GM19455 (cell line): ENCODE data around the gene POC5.

Experiments
- ATAC-seq: cut with Tn5 transposase; IDR thresholded peaks from one replicate; pipeline ENCODE4 v1.9.1; 2021; ENCODE audit not compliant: unreplicated experiment

Gene POC5

DNA sequence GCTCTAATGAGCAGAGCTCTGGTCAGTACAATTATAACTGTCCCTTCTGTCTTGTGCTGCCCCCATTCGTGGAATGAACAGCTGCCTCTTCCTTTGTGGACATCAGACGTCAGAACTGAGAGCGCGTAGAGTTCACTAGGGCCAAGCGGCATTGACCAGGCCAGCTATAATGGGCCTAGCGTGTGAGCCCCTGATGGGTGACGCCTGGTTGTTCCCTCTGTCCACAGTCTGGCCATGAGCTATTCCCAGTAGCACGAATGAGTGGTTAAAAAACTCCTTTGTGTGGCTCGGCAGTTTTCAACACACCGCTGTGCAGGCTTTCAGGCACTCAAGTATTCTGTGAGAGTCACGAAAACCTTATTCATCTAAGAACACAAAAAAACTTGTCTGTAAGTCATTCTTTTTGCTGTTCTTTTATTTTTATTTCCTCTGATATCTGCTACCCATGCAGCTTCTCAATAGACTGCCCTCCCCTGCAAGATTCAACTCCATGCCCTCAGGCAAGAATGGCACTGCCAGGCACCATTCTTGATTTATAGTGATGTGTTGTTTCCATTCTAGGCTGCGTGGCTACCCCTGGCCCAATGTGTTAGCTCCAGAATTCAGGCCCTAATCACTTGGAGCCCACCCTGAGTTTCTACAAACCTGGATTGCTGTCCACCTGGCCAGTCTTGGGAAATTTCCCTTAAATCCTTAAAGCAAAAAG lies 53.5 kb downstream of the POC5 start:
- ATAC-seq: no peak

DNA sequence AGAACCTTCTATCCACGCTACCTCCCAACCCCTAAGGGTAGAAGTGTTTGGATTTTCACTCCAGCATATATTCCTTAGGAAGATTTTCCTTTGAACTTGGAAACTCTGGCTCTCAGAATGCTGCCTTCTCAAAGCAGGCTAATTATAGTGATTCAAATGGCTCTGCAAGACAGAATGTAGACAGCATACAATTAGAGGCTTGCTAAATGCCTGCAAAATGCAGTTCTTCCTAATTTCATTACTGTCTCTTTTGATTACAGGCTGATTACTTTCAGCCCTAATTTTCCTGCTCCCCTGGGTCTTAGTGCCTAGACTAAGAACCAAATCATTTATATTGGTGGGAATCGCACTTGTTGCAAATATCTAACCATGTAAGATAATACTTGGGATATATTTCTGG lies 55.2 kb downstream of the POC5 start:
- ATAC-seq: no peak

DNA sequence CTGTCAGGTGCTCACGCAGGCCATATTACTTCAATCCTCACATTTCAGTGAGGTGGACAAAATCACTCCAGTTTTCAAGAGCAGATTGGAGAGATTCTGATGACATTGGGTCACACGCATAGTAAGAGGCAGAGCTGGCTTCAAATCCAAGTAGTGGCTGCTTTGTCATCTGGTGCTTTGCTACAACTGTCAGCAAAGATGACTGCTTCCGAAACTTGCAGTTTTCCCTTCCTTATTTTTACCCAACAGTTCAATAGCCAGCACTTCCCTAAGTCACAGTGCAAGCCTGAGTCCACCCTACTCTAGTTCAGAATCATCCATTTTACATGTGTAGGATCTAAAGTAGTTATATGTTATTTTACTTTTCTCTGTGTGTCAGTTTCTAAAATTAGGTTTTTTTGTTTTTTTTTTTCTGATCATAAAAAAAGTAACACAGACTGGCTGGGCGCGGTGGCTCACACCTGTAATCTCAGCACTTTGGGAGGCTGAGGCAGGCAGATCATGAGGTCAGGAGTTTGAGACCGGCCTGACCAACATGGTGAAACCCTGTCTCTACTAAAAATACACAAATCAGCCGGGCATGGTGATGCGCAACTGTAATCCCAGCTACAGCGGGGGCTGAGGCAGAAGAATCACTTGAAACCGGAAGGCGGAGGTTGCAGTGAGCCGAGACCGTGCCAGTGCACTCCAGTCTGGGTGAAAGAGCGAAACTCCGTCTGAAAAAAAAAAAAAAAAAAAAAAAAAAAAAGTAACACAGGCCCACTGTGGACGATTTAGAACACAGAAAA lies 56.4 kb downstream of the POC5 start:
- ATAC-seq: no peak

DNA sequence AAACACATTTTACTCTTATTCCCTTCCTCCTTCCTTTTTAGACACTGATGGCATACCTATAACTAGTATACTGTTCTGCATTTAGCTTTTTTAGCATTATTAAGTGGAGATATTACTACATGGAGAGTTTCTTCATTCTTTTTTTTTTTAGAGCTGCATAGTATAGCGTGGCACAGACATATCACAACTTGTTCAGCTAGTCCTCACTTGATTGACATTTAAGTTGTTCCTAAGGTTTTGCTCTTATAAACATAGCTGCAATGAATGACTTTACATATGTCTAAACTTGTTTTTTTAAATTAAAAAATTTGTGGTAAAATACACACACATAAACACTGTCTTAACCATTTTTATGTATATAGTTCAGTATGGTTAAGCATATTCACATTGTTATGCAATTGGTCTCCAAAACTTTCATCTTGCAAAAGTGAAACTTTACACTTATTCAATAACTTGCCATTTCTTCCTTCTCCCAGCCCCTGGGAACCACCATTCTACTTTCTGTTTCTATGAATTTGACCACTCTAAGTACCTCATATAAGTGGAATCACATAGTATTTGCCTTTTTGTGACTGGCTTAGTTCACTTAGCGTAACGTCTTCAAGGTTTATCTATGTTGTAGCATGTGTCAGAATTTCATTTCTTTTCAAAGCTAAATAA lies 57.3 kb downstream of the POC5 start:
- ATAC-seq: no peak

DNA sequence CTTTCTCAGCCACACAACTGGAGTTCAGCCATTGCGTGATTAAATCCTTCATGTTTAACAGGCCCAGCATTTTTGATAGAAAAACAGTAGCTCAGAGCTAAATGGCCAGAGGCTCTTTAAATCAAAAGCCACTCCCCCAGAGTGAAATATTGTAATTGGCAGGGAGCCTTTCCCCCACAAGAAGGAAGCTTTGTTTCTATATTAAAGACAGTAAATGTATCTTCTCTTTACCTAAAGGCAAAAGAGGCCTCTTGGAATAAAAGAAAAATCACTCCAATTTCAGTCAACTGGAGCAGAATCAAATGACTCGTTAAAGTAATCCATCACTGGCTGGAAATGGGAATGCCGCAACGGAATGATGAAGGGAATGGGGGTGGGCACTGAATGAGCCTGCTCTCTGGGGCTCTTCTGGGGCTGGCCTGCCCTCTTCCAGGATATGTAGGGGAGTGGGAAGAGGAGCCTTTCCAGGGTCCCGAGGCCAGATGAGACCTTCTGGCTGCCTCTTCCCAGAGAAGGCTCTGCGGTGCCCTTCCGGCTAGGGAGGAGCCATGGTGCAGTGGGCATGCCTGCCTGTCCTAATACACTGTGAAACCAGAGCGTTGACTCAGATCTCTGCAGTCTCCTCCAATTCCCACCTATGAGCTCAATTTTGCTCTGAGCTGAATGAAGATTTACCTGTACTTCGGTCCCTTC lies 60.8 kb downstream of the POC5 start:
- ATAC-seq: no peak

DNA sequence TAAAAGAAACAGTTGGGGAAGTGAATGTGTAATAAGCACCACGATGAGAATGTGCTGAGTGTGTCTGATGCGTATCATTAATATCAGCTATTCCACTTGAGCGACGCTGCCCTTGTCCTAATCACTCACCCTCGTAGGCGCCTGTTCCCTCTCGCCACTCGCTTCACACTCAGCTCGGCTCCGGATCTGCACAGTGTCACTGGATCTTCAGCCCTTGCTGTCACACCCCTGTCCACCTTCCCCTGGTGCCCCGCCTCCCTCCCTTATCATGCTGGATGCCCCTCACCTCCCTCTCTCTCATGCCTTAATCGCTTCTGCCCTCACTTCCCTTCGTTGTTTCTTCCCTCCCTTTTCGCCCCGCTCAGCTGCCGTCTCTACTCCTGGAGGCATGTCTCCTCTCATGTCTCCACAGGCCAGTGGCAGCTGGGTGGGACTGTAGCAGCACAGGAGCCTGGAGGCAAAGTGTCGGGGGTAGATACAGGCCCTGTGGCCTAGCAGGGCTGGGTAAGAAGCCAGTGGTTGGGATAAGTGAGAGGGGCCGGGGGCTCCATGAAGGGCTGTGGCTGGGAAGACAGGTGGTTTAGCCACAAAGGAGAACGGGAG lies 62.4 kb downstream of the POC5 start:
- ATAC-seq: no peak

DNA sequence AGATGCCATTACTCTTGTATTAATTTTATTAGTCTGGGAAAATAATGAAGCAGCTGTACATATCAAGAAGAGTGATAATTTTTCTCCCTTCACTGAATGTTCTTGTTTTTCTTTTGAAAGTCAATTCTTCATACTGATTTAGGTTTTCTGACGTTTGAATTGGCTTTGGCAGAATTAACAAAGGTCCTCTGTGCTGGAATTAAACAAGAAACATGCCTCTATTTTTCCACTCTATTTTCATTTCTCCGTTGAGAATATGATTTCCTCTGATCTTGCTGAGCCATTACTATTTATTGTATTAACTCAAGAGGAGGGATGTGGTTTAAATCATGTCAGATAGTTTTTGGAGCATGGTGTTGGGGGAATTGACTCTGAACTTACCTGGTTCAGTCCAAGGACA lies 63.7 kb downstream of the POC5 start:
- ATAC-seq: no peak

DNA sequence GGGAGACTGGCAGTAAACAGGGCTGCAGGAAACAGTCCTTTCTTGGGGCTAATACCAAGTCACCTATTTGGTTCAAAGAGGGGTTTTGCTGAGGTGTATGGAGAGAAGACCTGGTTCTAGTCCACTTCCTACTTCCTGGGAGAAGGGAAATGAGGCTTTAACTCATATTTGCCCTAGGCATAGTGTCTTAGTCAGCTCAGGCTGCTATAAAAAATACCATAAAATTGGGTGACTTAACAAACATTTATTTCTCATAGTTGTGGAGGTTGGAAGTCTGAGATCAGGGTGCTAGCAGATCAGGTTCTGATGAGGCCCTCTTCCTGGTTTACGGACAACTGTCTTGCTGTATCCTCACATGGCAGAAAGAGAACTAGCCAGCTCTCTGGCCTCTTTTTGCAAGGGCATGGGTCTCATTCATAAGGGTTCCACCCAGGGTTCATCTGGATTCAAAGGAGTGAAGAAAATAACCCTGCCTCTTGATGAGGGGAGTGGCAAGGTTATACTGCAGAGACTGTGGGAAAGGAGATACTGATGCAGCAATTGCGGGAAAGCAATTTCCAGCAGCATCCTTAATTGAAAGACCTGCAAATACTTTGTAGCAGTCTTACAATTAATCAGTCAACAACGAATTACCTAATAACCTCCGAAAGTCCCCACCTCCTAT lies 65.5 kb downstream of the POC5 start:
- no peak for ATAC-seq

DNA sequence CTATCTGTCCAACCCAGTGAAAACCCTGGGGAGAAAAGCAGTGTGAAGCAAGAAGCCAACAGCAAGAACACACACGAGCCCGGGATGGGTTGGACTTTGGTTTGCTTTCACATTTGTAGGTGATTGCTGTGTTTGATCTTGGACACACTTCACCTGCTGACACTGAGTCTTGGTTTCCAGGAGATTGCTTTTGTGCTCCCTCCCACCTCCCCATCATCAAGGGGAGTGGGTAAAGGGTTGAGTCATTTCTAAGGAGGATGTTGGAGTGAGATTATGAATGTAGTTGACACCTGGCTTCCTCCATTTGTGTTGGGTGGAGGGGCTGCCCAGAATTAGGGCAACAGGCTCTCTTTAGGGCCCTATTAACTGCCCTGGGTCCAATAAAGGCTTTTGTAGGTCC lies 68.5 kb downstream of the POC5 start:
- no peak for ATAC-seq

DNA sequence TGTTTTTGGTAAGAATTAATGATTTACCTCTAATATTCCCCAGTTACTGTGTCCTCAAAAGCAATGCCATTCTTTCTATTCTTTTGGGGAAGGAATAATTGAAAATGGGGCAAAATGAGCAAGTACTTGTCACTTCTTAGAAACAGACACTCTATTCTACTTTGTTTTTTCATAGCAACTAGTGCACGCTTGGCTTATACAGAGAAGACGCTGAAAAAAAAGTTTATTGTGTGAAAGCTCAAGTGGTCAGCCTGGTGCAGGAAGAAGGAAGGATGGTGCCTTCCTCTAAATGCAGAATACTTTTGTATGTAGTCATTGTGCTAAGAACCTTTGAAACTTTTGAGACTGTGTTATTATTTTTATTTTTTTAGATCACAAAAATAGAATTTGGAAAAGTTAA lies 76.4 kb downstream of the POC5 start:
- ATAC-seq: no peak

DNA sequence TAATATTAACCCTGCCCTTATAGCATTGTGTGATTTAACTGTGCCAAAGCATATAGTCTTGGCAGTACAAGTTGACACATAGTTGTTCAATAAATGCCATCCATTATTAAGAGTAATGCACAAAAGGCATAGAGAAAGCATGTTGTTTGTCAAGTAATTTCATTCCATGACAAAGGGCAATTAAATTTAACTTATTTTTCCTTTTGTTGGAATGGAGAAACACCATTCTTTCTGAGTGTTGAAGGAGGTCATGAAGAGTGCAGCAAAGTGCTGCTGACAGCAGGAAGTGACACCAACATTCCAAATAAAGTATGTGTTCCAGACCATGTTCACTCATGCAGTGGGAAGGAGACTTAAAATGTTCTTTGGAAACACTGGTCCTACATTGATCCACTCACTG lies 76.8 kb downstream of the POC5 start:
- no peak for ATAC-seq

DNA sequence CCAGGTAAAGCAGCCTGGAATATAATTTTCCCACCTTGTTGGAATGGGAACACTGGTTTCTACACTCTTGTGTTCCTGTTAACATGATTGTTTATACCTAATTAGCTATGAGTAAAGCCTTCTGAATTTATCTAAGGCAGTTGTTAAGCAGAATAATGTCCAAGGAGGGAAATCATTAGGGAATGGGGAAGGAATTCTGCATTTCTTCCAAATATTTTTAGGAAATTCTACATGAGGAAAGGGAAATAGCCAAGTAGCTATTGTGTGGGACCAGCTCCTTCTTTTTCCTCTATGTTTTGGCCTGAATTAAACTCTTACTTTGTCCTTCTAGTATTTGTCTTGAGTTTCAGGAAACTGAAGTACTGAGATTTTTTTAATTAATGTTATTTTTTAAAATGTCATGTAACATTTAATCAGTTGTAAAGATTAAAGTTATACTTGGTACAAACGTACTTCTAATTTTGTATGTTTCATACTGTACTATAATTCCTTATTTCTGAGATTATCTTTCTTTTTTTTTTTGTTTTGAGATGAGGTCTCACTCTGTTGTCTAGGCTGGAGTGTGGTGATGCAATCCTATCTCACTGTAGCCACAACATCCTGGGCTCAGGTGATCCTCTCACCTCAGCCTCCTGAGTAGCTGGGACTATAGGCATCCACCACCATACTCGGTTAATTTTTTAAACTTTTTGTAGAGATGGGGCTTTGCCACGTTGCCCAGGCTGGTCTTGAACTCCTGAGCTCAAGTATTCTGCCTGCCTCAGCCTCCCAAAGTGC lies 77.5 kb downstream of the POC5 start:
- no peak for ATAC-seq

DNA sequence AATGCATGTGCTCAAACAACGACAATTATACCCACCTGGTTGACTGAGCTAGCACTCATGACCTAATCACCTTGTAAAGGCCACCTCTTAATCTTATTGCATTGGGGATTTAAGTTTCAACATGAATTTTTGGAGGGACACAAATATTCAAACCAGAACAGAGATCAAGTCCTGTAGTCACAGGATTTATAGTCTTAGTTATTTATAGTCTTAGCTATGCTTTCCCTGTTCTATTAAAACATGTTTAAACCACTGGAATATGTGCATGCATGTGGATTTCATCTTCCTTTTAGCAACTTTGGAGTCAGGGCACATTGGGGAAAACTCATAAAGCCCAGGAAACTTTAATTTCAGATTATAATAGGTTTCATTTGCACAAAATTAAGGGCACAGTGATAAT lies 79.3 kb downstream of the POC5 start:
- no peak for ATAC-seq

DNA sequence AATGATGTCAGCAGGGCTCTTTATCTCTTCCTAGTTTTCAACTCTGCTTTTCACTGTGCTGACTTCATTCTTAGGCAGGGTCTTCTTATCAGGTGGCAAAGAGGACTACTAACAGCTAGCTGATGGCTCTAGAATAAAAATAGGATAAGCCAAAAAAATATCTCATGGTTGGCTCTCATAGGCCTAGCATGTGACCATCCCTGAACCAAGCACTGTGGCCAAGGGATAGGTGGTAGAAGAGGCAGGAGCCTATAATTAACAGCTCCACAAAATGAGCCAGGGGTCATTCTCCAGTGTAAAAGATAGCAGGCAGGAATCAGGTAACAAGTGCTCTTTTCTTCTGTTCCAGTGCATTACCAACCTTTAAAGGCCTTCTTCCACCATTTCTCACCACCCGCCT lies 84.9 kb downstream of the POC5 start:
- ATAC-seq: no peak

DNA sequence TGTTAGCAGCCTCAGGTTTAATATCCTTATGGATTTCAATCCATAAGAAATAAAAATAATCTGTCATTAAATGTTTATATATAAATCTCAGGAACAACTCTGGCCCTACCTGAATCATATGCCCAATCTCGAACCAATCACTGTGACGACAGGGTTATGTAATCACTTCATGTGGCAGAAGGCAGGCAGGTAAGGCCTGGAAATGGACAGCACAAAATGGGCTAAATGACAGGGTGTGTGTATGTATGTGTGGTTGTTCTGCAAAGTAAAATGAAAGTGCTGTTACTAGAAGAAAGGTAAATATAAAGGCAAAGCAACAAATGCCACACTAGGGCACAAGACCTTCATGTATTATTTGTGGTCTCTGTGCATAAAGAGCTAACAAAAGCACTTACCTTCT lies 86.4 kb downstream of the POC5 start:
- no peak for ATAC-seq

DNA sequence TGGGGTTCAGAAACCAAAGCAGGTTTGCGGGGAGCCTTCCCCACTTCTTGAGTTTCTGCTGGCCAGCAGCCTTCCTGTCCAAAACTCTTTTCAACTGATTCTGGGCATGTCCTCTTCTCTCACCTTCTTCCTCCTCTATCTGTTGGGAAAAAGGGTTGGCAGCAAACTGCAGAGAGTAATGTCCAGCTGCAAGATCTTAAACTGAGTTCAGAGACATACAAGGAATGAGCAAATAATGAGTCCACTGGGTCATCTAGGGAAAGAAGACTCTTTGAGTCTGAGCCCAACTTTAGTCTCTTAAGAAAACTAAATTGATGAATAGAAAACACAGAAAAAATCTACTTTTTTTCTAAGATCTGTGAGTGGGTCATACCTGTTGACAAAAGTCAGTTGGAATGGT lies 89.4 kb downstream of the POC5 start:
- ATAC-seq: no peak

DNA sequence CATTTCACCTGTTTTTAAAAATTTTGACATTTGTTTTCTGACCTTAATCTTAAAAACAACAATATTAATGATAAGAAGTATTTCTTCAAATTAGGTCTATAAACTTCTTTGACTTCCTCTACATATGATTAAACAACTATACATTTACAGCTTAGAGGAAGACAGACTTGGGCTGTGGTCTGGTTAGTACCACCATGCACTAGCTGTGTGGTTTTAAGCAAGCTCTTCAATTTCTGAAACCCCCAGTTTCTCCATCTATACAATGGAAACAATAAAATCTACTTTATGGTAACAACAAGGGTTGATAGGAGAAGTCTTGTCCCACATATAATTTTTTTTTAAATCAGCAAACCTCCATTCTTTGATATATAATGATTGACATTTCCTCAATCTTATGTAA lies 90.3 kb downstream of the POC5 start:
- no peak for ATAC-seq
